Neural cell (in vitro differentiated cells): ENCODE measurements around the gene PHIP.

Experiments used
- CTCF ChIP-seq: fragments of 450-650 bp; IDR thresholded peaks from 2 replicates; pipeline ENCODE4 v1.5.1; 2014; ENCODE audit warnings: antibody characterized with exemption, mild to moderate bottlenecking, moderate library complexity; ENCODE audit not compliant: poor library complexity, severe bottlenecking
- EP300 ChIP-seq: fragments of 450-650 bp; conservative IDR thresholded peaks from 2 replicates; pipeline ENCODE4 v1.6.1; 2014; ENCODE audit warnings: antibody characterized with exemption, mild to moderate bottlenecking, moderate library complexity; ENCODE audit not compliant: poor library complexity, severe bottlenecking
- EZH2 ChIP-seq: fragments of 200-600, 300-800 bp; shearing (Covaris generic), sonication (generic); IDR thresholded peaks from 2 replicates; pipeline ENCODE4 v1.6.1; 2014; ENCODE audit warnings: antibody characterized with exemption, low read length, borderline replicate concordance, mild to moderate bottlenecking; ENCODE audit not compliant: insufficient read depth, poor library complexity, severe bottlenecking
- MXI1 ChIP-seq: fragments of 450-650 bp; conservative IDR thresholded peaks from 2 replicates; pipeline ENCODE4 v1.6.1; 2014; ENCODE audit warnings: antibody characterized with exemption, mild to moderate bottlenecking; ENCODE audit not compliant: poor library complexity, severe bottlenecking
- POLR2AphosphoS5 ChIP-seq: IDR thresholded peaks from 2 replicates; pipeline ENCODE4 v1.6.1; 2012
- RAD21 ChIP-seq: fragments of 450-650 bp; conservative IDR thresholded peaks from 2 replicates; pipeline ENCODE4 v1.6.1; 2014; ENCODE audit warnings: antibody characterized with exemption, mild to moderate bottlenecking, moderate library complexity
- SMC3 ChIP-seq: fragments of 450-650 bp; conservative IDR thresholded peaks from 2 replicates; pipeline ENCODE4 v1.6.1; 2014; ENCODE audit warnings: antibody characterized with exemption, mild to moderate bottlenecking, moderate library complexity; ENCODE audit not compliant: poor library complexity

- TF ChIP-seq CTCF (no peak), RAD21 (no peak), EZH2 (no peak), SMC3 (no peak), EP300 (no peak), MXI1 (no peak), POLR2AphosphoS5 (no peak)
Measured at GRCh38 chr6:78999737-79000136, 78.3 kb downstream of the PHIP start.
